ENCODE data around the gene TSPAN9. TPM values are rescaled to one million over a fixed set of nuclear protein-coding genes. Genes with fewer than 3 reads are reported as not detected.

TSPAN9 gene
- polyA plus RNA-seq, 3 donors, result 0.15 to 0.34 (median 0.25) TPM

- Mint-ChIP-seq H3K36me3 (no peaks in the 10 kb centered on the region), H3K4me3 (no peak overlapping the region), H3K9me3 (no peaks in the 10 kb centered on the region), H3K27ac (no peak overlapping the region), H3K27me3 (ENCODE audit: low read depth in 3 of 3) (peaks cover 23 to 41% (median 33%) of the 10 kb centered on the region in 3 donors), H3K4me1 (no peaks in the 10 kb centered on the region)
- H3K79me2 ChIP-seq (ENCODE audit: insufficient read depth, low read length), result no peaks in the 10 kb centered on the region
- no peak overlapping the region for H3K4me2 ChIP-seq (replicated peaks; ENCODE audit: extremely low read depth, low read length, poor library complexity, severe bottlenecking)
- no peak for DNase-seq
- no peak for TF ChIP-seq CTCF (IDR thresholded peaks at IDR 0.05)
- no peak overlapping the region for H3K27ac ChIP-seq (ENCODE audit: low read depth in 1 of 2, low read length in 2 of 2)
- no peak overlapping the region for H2AFZ ChIP-seq (ENCODE audit: insufficient read depth, low read depth, low read length, poor library complexity, severe bottlenecking)
- intact Hi-C loops (cut with micrococcal nuclease), result no loop called here
- H4K20me1 ChIP-seq (ENCODE audit: insufficient read depth, low read length), result no peaks in the 10 kb centered on the region
- no peaks in the 10 kb centered on the region for H3K36me3 ChIP-seq (replicated peaks in 1 of 2; ENCODE audit: control insufficient read depth in 1 of 2, insufficient read depth in 2 of 2, low read length in 2 of 2)
- no peaks in the 10 kb centered on the region for H3K4me1 ChIP-seq (ENCODE audit: control insufficient read depth in 1 of 2, insufficient read depth in 2 of 2, low read length in 2 of 2)
- 33% methylated on average over 3 of the region's 9 CpGs for WGBS (ENCODE audit: insufficient coverage)
- no peak overlapping the region for H3K4me3 ChIP-seq (replicated peaks in 1 of 3; ENCODE audit: low read depth in 2 of 3, low read length in 3 of 3)
- H3K9ac ChIP-seq (ENCODE audit: insufficient read depth, low read length, poor library complexity, severe bottlenecking), result no peak overlapping the region
- H3K9me3 ChIP-seq (replicated peaks in 1 of 2; ENCODE audit: control insufficient read depth in 1 of 2, insufficient read depth in 1 of 2, low read length in 2 of 2), result no peaks in the 10 kb centered on the region
- H3K27me3 ChIP-seq (ENCODE audit: control insufficient read depth in 2 of 2, insufficient read depth in 2 of 2, low read length in 2 of 2), result peaks cover 0 to 4% of the 10 kb centered on the region in 2 donors
Observed at GRCh38 chr12:3190101-3190500, 112.9 kb downstream of the TSPAN9 start.

GRCh38 chr12:3191450-3191849 lies 114.3 kb downstream of the TSPAN9 start:
- H3K4me3 ChIP-seq (replicated peaks in 1 of 3; ENCODE audit: low read depth in 2 of 3, low read length in 3 of 3), result no peak overlapping the region

More at GRCh38 chr12:3191450-3191849, 114.3 kb downstream of the TSPAN9 start:
- Histone ChIP-seq H3K9me3 (replicated peaks in 1 of 2; ENCODE audit: control insufficient read depth in 1 of 2, insufficient read depth in 1 of 2, low read length in 2 of 2) (no peaks in the 10 kb centered on the region), H3K79me2 (ENCODE audit: insufficient read depth, low read length) (no peaks in the 10 kb centered on the region), H3K27me3 (ENCODE audit: control insufficient read depth in 2 of 2, insufficient read depth in 2 of 2, low read length in 2 of 2) (peaks cover 0 to 4% of the 10 kb centered on the region in 2 donors), H3K4me1 (ENCODE audit: control insufficient read depth in 1 of 2, insufficient read depth in 2 of 2, low read length in 2 of 2) (no peaks in the 10 kb centered on the region), H3K4me2 (replicated peaks; ENCODE audit: extremely low read depth, low read length, poor library complexity, severe bottlenecking) (no peak overlapping the region), H2AFZ (ENCODE audit: insufficient read depth, low read depth, low read length, poor library complexity, severe bottlenecking) (no peak overlapping the region), H3K36me3 (replicated peaks in 1 of 2; ENCODE audit: control insufficient read depth in 1 of 2, insufficient read depth in 2 of 2, low read length in 2 of 2) (no peaks in the 10 kb centered on the region), H3K27ac (ENCODE audit: low read depth in 1 of 2, low read length in 2 of 2) (no peak overlapping the region), H3K9ac (ENCODE audit: insufficient read depth, low read length, poor library complexity, severe bottlenecking) (no peak overlapping the region), H4K20me1 (ENCODE audit: insufficient read depth, low read length) (no peaks in the 10 kb centered on the region)
- DNase-seq, result no peak
- no peaks in the 10 kb centered on the region for H3K36me3 Mint-ChIP-seq
- 85% methylated on average over 2 of the region's 2 CpGs for WGBS (ENCODE audit: insufficient coverage)
- intact Hi-C loops (cut with micrococcal nuclease), result no loop called here
- no peak overlapping the region for H3K4me3 Mint-ChIP-seq
- no peaks in the 10 kb centered on the region for H3K9me3 Mint-ChIP-seq
- H3K4me1 Mint-ChIP-seq, result no peaks in the 10 kb centered on the region
- H3K27ac Mint-ChIP-seq, result peak overlapping the region in 1 of 7 donors; percentile 24
- H3K27me3 Mint-ChIP-seq (ENCODE audit: low read depth in 3 of 3), result peaks cover 22 to 42% (median 40%) of the 10 kb centered on the region in 3 donors
- no peak for TF ChIP-seq CTCF (IDR thresholded peaks at IDR 0.05)
